ENCODE measurements around the gene CADM1. TPM values are rescaled to one million over a fixed set of nuclear protein-coding genes. Genes with fewer than 3 reads are reported as not detected.

The CADM1 gene
- total and polyA plus RNA-seq, 9 of the 15 experiments (the other 6 are each of a cell fraction or from before 2014, with no cell fraction given): 0.42 TPM; not detected in 8

- Histone ChIP-seq H4K20me1 (replicated peaks; ENCODE audit: control insufficient read depth, insufficient read depth, low read length) (no peaks in the 10 kb centered on the region), H3K9ac (ENCODE audit: insufficient read depth in 1 of 2, low read depth in 2 of 2, low read length in 2 of 2) (no peak overlapping the region; a peak in 1 of 4 replicates), H3K9me1 (ENCODE audit: control insufficient read depth, insufficient read depth, low read length) (no peaks in the 10 kb centered on the region), H3K79me2 (ENCODE audit: control insufficient read depth, insufficient read depth, low read length) (no peaks in the 10 kb centered on the region), H2AFZ (ENCODE audit: low read depth, low read length) (no peak overlapping the region), H3K27me3 (ENCODE audit: control insufficient read depth in 2 of 2, insufficient read depth in 2 of 2, low read length in 2 of 2) (peaks cover 0 to 3% of the 10 kb centered on the region in 2 experiments; a peak in 1 of 5 replicates), H3K4me1 (replicated peaks in 1 of 2; ENCODE audit: control insufficient read depth in 2 of 2, insufficient read depth in 2 of 2, low read length in 2 of 2) (no peaks in the 10 kb centered on the region), H3K4me3 (no peak overlapping the region), H3K27ac (ENCODE audit: extremely low read depth, low read depth, low read length) (no peak overlapping the region), H3K9me3 (replicated peaks; ENCODE audit: control insufficient read depth, insufficient read depth, low read depth, low read length) (no peaks in the 10 kb centered on the region), H3K4me2 (ENCODE audit: insufficient read depth, low read length) (no peak overlapping the region), H3K36me3 (ENCODE audit: control insufficient read depth, insufficient read depth, low read length) (no peaks in the 10 kb centered on the region)
- no peak for DNase-seq (ENCODE audit: extremely low read depth in 1 of 4, low spot score in 3 of 4)
- 0% methylated on average over 5 of the region's 6 CpGs for WGBS (ENCODE audit: insufficient coverage, low coverage, missing lambda C conversion rate)
- in situ Hi-C loops (cut with MboI): no loop called here
- TF ChIP-seq MLLT1 (IDR thresholded peaks at IDR 0.05): no peak
- no peak for TF ChIP-seq RBM34 (IDR thresholded peaks at IDR 0.05; ENCODE audit: borderline replicate concordance, insufficient read depth, low read length)
- no peak for TF ChIP-seq RBM39 (optimal IDR thresholded peaks at IDR 0.05; ENCODE audit: low read depth, low read length)
- no peak for TF ChIP-seq STAG1 (CRISPR knock-in tag; IDR thresholded peaks at IDR 0.05; ENCODE audit: borderline replicate concordance)
- no peak for TF ChIP-seq HCFC1 (IDR thresholded peaks at IDR 0.05; ENCODE audit: low read depth, low read length)
- no peak for TF ChIP-seq DACH1 (IDR thresholded peaks at IDR 0.05; ENCODE audit: partially characterized antibody)
- no peak for TF ChIP-seq ARHGAP35 (IDR thresholded peaks at IDR 0.05; ENCODE audit: partially characterized antibody)
- TF ChIP-seq ZNF766 (CRISPR knock-in tag; conservative IDR thresholded peaks at IDR 0.05): no peak
- TF ChIP-seq CC2D1A (IDR thresholded peaks at IDR 0.05): no peak
- no peak for TF ChIP-seq ZNF324 (CRISPR knock-in tag; IDR thresholded peaks at IDR 0.05)
- no peak for TF ChIP-seq PTRF (tag; IDR thresholded peaks at IDR 0.05)
- TF ChIP-seq TCF3 (CRISPR knock-in tag; IDR thresholded peaks at IDR 0.05): no peak
- no peak for TF ChIP-seq JUNB (CRISPR knock-in tag; conservative IDR thresholded peaks at IDR 0.05)
- no peak for FAIRE-seq
- no TSS peak for BruUV-seq (replicated peaks)
- POLR2A ChIA-PET: no interaction called here
- intact Hi-C loops (cut with micrococcal nuclease): no loop called here
- ATAC-seq: 0 out of 3 replicates have a peak, but pooled peaks have one; percentile 31
- CTCF ChIA-PET (ENCODE audit: low intra/inter-chr PET ratio): interaction anchor here (0.7 kb wide), 1 partner anchor 33 kb away, joined by 3 read pairs; no protein-coding TSS in a partner anchor
Measured at GRCh38 chr11:115158053-115158452, 346.2 kb downstream of the CADM1 start.

All from K562 (cell line).